ENCODE data around the gene GAD1.
A peak's percentile ranks its signal among the peaks of the same experiment; 100 is the strongest.

Gene GAD1

DNA sequence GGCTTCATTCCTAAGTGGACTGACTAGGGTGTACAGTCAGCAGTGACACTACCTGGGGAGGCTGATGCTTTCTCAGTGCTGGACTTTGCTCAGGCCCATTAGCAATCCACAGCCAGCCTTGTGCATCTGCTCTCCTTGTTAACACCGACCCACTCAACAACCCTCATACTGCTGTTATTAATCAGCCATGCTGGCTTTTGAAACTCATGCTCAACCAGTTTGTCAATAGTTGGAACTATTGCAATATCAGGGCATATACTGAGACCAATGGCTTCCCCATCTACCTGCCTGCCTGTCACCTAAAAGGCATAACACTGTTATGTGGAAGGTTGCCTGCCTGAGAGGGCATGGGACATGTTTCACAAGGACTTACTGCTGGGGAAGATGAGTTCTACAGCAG is 39.4 kb downstream of the GAD1 start:
- H3K9me3 Mint-ChIP-seq, result no peaks in the 10 kb centered on the region
- no peaks in the 10 kb centered on the region for H3K4me1 Mint-ChIP-seq
- no peak overlapping the region for H3K27ac Mint-ChIP-seq
- no peaks in the 10 kb centered on the region for H3K36me3 Mint-ChIP-seq
- H3K4me3 Mint-ChIP-seq, result no peak overlapping the region
- ATAC-seq (no peak), DNase-seq (ENCODE audit: low spot score in 2 of 2) (no peak)

DNA sequence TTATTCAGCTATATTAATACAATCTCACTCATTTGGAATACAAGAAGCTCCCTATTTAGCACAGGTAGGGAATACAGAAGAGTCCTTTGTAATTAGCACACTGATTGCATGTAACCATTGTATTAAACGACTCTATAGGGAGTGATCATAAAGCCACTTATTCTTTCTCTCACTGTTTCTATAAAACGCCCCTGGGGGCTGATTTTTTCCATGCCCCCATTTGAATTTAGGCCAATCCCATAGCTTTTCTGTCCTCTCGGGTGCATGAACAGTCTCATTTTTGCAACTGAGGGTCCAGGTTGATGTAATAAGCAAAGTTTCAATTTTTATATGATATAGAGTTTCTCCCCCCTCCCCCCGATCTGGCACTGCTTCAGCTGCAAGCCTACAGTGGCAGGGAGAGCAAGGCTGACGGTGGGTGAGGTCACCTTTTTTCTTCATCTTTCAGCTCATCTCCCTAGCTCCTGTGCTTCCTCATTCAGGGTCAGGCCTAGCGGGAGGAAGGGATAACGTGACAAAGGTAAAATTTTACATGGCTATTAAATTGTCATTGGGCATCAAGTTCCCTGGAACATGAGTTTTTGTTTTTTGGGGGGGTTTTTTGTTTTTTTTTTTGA is 45.7 kb downstream of the GAD1 start:
- DNase-seq (ENCODE audit: low spot score in 2 of 2), result no peak
- no peak for ATAC-seq
- Mint-ChIP-seq H3K4me3 (no peak overlapping the region), H3K36me3 (no peaks in the 10 kb centered on the region), H3K4me1 (no peaks in the 10 kb centered on the region), H3K27ac (no peak overlapping the region), H3K9me3 (no peaks in the 10 kb centered on the region)

DNA sequence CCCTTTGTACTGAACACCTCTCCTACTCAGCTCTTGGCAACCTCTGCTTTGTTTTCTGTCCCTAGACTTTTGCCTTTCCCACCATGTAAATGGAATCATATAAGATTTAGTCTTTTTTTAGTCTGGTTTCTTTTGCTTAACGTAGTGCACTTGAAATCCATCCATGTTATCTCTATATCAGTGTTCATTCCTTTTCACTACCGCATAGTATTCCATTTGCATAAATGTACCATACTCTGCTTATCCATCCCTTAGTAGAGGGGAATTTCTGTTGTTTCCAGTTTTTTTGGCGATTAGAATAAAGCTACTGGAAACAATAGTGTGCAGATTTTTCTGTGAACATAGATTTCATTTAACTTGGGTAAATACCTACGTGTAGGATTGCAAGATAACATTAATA is 46.4 kb downstream of the GAD1 start:
- no peaks in the 10 kb centered on the region for H3K36me3 Mint-ChIP-seq
- H3K4me3 Mint-ChIP-seq, result no peak overlapping the region
- no peak overlapping the region for H3K27ac Mint-ChIP-seq
- DNase-seq (ENCODE audit: low spot score in 2 of 2), result no peak
- H3K9me3 Mint-ChIP-seq, result no peaks in the 10 kb centered on the region
- no peaks in the 10 kb centered on the region for H3K4me1 Mint-ChIP-seq
- no peak for ATAC-seq

DNA sequence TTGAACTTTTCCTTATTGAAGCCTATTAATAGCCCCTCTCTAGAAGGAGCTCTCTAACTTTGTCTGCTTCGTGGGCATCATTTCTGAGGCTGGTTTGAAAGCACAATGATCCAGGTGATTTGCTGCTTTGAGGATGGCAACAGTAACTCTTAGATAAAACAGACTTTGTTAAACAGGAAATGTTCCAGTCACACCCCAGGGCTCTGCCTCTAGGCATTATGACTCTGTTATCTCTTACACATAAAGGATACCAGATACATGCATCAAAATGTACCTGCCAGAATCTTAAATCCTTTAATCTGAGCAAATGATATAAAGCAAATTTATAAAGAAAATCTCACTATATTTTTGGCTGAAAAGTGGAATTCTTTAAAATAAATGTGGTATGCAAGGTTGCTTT is 52.3 kb downstream of the GAD1 start:
- no peak for DNase-seq (ENCODE audit: low spot score in 2 of 2)
- H3K36me3 Mint-ChIP-seq, result no peaks in the 10 kb centered on the region
- peaks cover 11% of the 10 kb centered on the region for H3K4me1 Mint-ChIP-seq
- no peak overlapping the region for H3K27ac Mint-ChIP-seq
- H3K4me3 Mint-ChIP-seq, result no peak overlapping the region
- H3K9me3 Mint-ChIP-seq, result no peaks in the 10 kb centered on the region
- no peak for ATAC-seq

DNA sequence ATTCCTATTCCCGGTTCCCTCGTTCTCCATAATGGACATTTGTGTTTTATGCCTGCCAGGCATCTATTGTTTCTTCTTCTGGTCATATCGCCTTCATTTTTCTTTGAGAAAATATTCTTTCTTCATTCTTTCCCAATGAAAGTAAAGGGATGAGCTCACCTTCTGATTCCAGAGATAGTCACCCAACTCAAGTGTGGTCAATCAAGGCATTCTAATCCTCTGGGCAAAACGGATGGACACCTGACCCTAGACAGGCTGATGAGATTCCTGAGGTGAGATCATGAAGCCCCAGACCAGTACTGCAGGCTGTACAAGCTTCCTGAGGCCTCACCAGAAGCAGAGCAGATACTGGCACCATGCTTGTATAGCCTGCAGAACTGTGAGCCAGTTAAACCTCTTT is 52.8 kb downstream of the GAD1 start:
- ATAC-seq (no peak), DNase-seq (ENCODE audit: low spot score in 2 of 2) (no peak)
- H3K4me1 Mint-ChIP-seq, result peaks cover 11% of the 10 kb centered on the region
- no peaks in the 10 kb centered on the region for H3K9me3 Mint-ChIP-seq
- H3K36me3 Mint-ChIP-seq, result no peaks in the 10 kb centered on the region
- no peak overlapping the region for H3K27ac Mint-ChIP-seq
- no peak overlapping the region for H3K4me3 Mint-ChIP-seq

DNA sequence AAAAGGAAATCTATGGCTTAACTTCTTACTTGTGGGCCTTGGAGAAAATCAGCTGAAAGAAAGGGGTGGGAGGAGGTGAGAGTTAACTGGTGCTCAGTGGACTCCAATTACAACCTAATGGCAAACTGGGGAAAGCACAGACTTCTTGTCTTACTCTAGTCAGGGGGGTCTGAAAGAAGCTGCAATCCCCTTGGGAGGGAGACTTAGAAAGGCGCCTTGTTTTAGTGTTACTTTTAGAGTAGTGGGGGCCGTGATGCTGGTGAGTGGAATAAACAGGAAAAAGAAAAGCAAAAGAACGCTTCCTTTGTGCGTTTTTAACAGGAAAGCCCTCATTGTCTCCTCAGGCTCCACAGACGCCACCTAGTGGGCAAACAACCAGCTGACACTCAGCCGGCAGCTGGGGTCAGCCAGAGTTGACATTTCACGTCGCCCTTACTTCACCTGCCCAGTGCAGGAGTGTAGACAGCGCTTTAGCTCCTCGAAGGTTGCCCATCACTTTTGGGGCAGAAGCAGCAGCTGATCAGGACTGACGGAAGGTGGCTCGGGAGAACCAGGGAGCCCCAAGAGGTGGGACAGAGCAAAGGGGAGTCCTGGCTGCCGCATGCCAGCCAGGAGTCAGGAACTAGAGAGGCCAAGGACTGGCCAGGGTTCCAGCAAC is 56.5 kb downstream of the GAD1 start:
- Mint-ChIP-seq H3K36me3 (no peaks in the 10 kb centered on the region), H3K9me3 (no peaks in the 10 kb centered on the region), H3K4me1 (peaks cover 13% of the 10 kb centered on the region), H3K4me3 (peak overlapping the region; percentile 53), H3K27ac (peak overlapping the region; percentile 67)
- peak; percentile 93 for ATAC-seq
- DNase-seq (ENCODE audit: low spot score in 2 of 2), result peak; percentile 65 to 86

DNA sequence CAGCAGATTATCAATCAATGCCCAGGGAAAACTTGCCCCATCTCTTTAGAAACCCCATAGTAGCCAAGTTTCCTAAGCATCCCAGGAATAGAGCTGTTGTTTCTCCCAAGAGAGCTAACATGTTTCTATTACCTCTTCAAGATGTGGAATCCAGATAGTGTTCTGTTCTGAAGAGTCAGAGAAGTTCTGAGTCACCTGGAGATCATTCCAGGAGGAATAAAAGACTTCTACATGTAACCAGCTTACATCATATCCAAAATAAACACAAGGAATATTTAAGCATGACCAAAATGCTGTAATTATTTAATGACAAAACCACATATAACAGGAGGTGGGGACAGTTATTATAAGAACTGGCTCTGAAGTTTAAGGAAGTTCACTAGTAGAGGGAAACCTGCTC is 61.4 kb downstream of the GAD1 start:
- H3K4me1 Mint-ChIP-seq, result peaks cover 14% of the 10 kb centered on the region
- H3K9me3 Mint-ChIP-seq, result no peaks in the 10 kb centered on the region
- ATAC-seq, result no peak
- H3K4me3 Mint-ChIP-seq, result no peak overlapping the region
- H3K27ac Mint-ChIP-seq, result no peak overlapping the region
- no peak for DNase-seq (ENCODE audit: low spot score in 2 of 2)
- no peaks in the 10 kb centered on the region for H3K36me3 Mint-ChIP-seq

DNA sequence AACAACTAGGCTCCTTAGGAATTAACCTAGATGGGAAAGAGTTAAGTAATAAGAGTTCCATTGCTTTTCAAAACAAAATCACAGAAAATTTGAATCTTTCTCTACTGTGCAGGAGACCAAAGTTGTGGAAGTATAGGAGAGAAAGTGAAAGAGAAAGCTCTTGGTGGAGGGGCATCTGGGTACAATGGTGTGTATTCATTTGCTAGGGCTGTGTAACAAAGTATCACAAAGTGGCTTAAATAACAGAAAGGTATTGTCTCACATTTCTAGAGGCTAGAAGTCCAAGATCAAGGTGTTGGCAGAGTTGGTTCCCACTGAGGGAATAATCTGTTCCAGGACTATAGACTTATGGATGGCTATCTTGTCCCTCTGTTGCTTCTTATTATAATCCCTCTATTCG is 61.8 kb downstream of the GAD1 start:
- Mint-ChIP-seq H3K27ac (no peak overlapping the region), H3K36me3 (no peaks in the 10 kb centered on the region), H3K4me3 (no peak overlapping the region), H3K4me1 (peaks cover 10% of the 10 kb centered on the region), H3K9me3 (no peaks in the 10 kb centered on the region)
- DNase-seq (ENCODE audit: low spot score in 2 of 2) (no peak), ATAC-seq (no peak)

DNA sequence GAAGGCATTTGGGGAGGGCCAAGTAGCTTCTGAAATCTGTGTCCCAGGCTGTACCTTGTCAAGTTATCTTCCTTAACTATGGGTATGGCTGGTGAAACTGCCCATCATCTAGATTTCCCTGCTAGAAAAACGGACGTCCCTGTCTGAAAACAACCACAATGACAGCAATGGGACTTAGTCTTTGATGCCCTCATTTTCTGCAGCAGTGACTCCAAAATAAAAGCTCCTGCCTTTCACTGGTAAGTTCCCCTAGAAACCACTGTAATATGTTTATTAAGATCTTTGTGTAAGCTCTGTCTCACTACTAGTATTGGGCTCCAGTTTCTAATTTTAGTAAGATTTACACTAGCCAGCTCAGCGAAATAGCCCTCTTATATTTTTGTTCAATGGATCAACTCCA is 65.2 kb downstream of the GAD1 start:
- Mint-ChIP-seq H3K9me3 (no peaks in the 10 kb centered on the region), H3K27ac (no peak overlapping the region)
- ATAC-seq, result no peak

DNA sequence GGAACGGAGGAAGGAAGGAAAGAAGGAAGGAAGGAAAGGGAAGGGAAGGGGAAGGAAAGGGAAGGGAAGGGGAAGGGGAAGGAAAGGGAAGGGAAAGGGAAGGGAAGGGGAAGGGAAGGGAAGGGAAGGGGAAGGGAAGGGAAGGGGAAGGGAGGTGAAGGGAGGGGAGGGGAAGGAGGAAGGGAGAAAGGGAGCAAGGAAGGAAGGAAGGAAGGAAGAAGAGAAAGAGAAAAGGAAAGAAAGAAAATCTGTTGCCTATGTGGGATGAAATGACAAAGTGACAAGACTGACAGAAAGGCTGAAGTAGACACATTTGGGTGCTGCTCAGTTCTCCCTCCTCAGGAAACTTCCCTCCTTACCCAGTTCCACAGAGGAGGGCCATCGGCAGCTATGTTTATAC is 66.1 kb downstream of the GAD1 start:
- Mint-ChIP-seq H3K9me3 (no peaks in the 10 kb centered on the region), H3K4me3 (no peak overlapping the region), H3K36me3 (no peaks in the 10 kb centered on the region), H3K27ac (no peak overlapping the region), H3K4me1 (peaks cover 9% of the 10 kb centered on the region)
- no peak for DNase-seq (ENCODE audit: low spot score in 2 of 2)
- ATAC-seq, result no peak

More for the DNA sequence above, 65.2 kb downstream of the GAD1 start:
- Mint-ChIP-seq H3K4me3 (no peak overlapping the region), H3K36me3 (no peaks in the 10 kb centered on the region), H3K4me1 (peaks cover 9% of the 10 kb centered on the region)
- no peak for DNase-seq (ENCODE audit: low spot score in 2 of 2)

DNA sequence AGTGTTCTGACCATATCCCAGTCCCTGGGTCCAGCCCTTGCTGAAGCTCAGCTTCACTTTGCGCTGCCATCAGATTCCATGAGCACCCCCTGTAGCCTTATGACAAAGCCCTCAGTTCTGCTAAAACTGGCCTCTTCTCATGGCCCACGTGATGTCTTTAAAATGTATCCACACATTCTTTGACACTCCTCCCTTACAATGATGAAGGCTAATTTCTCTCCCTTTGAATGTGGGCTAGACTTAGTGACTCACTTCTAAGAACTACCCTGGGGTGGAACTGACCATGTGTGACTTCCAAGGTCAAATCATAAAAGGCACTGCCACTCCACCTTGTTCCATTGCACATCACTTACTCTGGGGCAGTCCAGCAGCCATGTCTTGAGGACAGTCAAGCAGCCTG is 67.0 kb downstream of the GAD1 start:
- no peak overlapping the region for H3K4me3 Mint-ChIP-seq
- DNase-seq (ENCODE audit: low spot score in 2 of 2), result no peak
- H3K9me3 Mint-ChIP-seq, result no peaks in the 10 kb centered on the region
- no peak for ATAC-seq
- H3K36me3 Mint-ChIP-seq, result no peaks in the 10 kb centered on the region
- H3K4me1 Mint-ChIP-seq, result peaks cover 1% of the 10 kb centered on the region
- no peak overlapping the region for H3K27ac Mint-ChIP-seq

DNA sequence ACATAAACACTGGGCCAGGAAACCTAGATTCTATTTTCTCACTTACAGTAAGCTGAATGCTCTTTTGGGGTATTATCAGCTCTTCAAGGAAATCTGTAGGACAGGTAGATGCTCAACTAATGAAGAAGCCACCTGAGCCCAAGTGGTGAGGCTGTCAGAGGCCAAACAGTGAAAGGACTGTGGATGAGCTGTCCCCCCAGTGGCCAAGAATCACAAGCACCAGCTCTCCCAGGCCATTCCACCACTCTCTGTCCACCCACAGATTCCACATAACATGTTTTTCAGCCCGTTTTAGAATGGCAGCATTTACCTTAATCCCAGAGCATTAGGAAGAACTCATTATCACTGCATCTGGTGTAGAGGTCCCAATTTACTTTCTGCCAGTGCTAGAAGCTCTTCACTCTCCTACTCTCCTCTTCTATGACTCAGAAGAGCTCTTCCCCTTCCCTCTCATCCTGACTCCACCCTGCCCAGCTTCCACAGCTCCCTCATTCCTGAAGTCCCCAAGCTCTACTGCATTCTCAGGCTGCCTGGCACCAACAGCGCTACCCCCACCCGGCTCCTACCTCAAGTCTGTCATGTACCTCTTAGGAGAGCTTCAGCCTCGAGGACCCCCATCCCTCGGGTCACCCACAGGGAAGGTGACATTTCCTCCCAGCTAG is 68.6 kb downstream of the GAD1 start:
- DNase-seq (ENCODE audit: low spot score in 2 of 2) (no peak), ATAC-seq (no peak)
- Mint-ChIP-seq H3K9me3 (no peaks in the 10 kb centered on the region), H3K4me3 (no peak overlapping the region), H3K27ac (no peak overlapping the region), H3K4me1 (no peaks in the 10 kb centered on the region), H3K36me3 (no peaks in the 10 kb centered on the region)

DNA sequence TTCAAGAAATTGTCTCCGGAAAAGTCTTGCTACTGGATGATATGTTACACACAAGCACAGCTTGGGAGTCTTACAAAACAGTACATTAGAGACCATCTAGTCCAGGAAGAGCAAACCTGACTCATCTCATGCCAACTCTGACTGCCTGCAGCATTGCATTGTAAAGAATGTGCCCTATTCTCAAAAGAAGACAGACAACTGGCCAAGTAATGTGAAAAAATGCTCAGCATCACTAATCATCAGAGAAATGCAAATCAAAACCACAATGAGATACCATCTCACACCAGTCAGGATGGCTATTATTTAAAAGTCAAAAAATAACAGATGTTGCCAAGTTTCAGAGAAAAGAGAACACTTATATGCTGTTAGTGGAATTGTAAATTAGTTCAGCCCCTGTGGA is 69.7 kb downstream of the GAD1 start:
- Mint-ChIP-seq H3K9me3 (no peaks in the 10 kb centered on the region), H3K36me3 (no peaks in the 10 kb centered on the region), H3K27ac (no peak overlapping the region), H3K4me1 (no peaks in the 10 kb centered on the region), H3K4me3 (no peak overlapping the region)
- ATAC-seq (no peak), DNase-seq (ENCODE audit: low spot score in 2 of 2) (no peak)

DNA sequence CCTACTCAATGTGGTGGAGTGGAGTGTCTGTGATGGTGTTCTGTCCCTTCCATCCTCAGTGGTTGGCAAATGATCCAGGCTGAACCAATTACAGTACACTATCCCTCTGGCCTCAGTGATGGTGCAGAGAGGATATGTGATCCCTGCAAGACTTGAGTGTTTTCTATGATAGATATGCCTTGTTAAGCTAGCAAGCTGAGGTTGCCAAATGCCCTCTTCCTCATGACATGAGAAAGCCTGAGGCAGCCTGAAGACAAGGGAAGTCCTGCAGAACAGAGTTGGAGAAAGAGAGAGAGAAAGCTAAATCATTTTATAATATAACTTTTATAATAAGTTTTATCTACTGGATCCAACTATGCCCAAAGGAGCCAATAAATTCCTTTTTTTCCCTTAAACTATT is 70.8 kb downstream of the GAD1 start:
- ATAC-seq (no peak), DNase-seq (ENCODE audit: low spot score in 2 of 2) (no peak)
- H3K4me1 Mint-ChIP-seq, result no peaks in the 10 kb centered on the region
- no peak overlapping the region for H3K4me3 Mint-ChIP-seq
- no peaks in the 10 kb centered on the region for H3K9me3 Mint-ChIP-seq
- no peak overlapping the region for H3K27ac Mint-ChIP-seq
- no peaks in the 10 kb centered on the region for H3K36me3 Mint-ChIP-seq

DNA sequence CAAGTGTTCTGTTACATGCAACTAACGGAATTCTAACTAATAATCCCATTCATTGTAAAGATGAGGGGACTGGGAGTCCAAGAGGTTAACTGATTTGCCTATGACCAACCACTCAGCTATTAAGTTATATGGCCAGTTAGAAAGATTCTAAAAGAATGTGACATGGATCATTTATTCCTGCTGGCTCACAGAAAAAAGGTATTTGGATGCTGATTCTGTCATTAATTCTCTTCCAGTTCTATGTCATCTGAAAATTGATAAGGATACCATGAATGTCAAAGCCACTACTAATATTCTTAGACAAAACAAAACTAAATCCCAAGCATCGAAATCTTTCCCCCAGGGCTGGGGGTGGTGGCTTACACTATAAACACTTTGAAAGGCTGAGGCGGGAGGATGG is 71.2 kb downstream of the GAD1 start:
- no peaks in the 10 kb centered on the region for H3K36me3 Mint-ChIP-seq
- DNase-seq (ENCODE audit: low spot score in 2 of 2), result no peak
- no peak overlapping the region for H3K4me3 Mint-ChIP-seq

DNA sequence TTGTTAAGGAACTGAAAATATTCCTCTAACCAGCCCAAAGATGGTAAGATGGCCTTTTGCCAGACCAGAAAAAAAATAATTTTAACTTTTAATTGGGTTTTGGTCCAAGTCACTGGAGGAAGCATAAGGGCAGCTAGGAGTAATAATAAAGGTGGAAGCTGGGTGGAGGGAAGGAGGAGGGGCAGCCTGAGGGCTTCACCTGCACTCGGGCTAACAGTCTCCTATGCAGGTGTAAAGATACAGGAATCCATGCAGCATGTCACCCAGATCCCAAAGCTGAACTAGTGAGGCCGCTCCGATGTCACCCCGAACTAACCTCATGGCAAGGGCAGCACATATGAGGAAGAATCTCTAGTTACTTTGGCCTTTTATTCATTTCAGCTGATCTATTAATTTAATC is 75.2 kb downstream of the GAD1 start:
- H3K9me3 Mint-ChIP-seq, result no peaks in the 10 kb centered on the region
- no peak overlapping the region for H3K4me3 Mint-ChIP-seq
- H3K36me3 Mint-ChIP-seq, result no peaks in the 10 kb centered on the region
- ATAC-seq (no peak), DNase-seq (ENCODE audit: low spot score in 2 of 2) (no peak)
- no peaks in the 10 kb centered on the region for H3K4me1 Mint-ChIP-seq
- H3K27ac Mint-ChIP-seq, result no peak overlapping the region

More for the DNA sequence above, 71.2 kb downstream of the GAD1 start:
- Mint-ChIP-seq H3K27ac (no peak overlapping the region), H3K9me3 (no peaks in the 10 kb centered on the region), H3K4me1 (no peaks in the 10 kb centered on the region)
- no peak for ATAC-seq

Data from stimulated activated effector memory CD8-positive, alpha-beta T cell treated with anti-CD3 and anti-CD28 coated beads, Interleukin-12 subunit alpha, Interleukin-12 subunit beta, amount 100 ng/mL, for 72 hours (primary cell).